HepG2 (cell line): ENCODE results near the gene TBX6. TPM values are rescaled to one million over a fixed set of nuclear protein-coding genes. Genes with fewer than 3 reads are reported as not detected.

ENCODE experiments used
- ASH2L ChIP-seq: fragments of 300-600, 200-600 bp; sonication (generic); IDR thresholded peaks from 2 replicates; pipeline ENCODE4 v1.7.0; 2017; ENCODE audit warnings: low read depth, mild to moderate bottlenecking, moderate library complexity, mixed read lengths, low read length; ENCODE audit not compliant: insufficient read length
- CC2D1A ChIP-seq: sonication (generic); formaldehyde crosslinking; IDR thresholded peaks from 2 replicates; pipeline ENCODE4 v1.8.1; 2023; ENCODE audit warnings: mild to moderate bottlenecking, missing genetic modification reagents
- CENPX ChIP-seq: sonication (generic); formaldehyde crosslinking; IDR thresholded peaks from 2 replicates; pipeline ENCODE4 v1.9.0; 2021; ENCODE audit warnings: mild to moderate bottlenecking, missing genetic modification reagents, moderate library complexity
- HOXA5 ChIP-seq: sonication (generic); formaldehyde crosslinking; IDR thresholded peaks from 2 replicates; pipeline ENCODE4 v1.4.0; 2020; ENCODE audit warnings: missing genetic modification reagents
- NR2F1 ChIP-seq, 2 experiments: fragments of 450-650 bp in 1 of 2; formaldehyde crosslinking in 1 of 2; IDR thresholded peaks; 2 replicates each; pipeline versions ENCODE4 v1.5.0 to v1.6.1; 2016 to 2020; ENCODE audit warnings: mild to moderate bottlenecking in 1 of 2, missing compliant biosample characterization in 1 of 2, missing genetic modification reagents in 1 of 2, moderate library complexity in 1 of 2
- PHB2 ChIP-seq: fragments of 450-650 bp; IDR thresholded peaks from 2 replicates; pipeline ENCODE4 v1.6.1; 2018; ENCODE audit not compliant: partially characterized antibody
- SMARCC2 ChIP-seq: fragments of 450-650 bp; IDR thresholded peaks from 2 replicates; pipeline ENCODE4 v1.6.1; 2017; ENCODE audit warnings: antibody characterized with exemption, mild to moderate bottlenecking
- SRSF9 ChIP-seq: fragments of 200-400 bp; formaldehyde crosslinking; IDR thresholded peaks from 2 replicates; pipeline ENCODE4 v1.6.1; 2018; ENCODE audit warnings: borderline replicate concordance, mild to moderate bottlenecking, low read depth, low read length; ENCODE audit not compliant: insufficient read depth, poor library complexity, severe bottlenecking
- ZKSCAN5 ChIP-seq: sonication (generic); formaldehyde crosslinking; IDR thresholded peaks from 2 replicates; pipeline ENCODE4 v1.5.1; 2020; ENCODE audit warnings: mild to moderate bottlenecking, missing genetic modification reagents
- ZNF30 ChIP-seq: sonication (generic); formaldehyde crosslinking; IDR thresholded peaks from 2 replicates; pipeline ENCODE4 v1.5.0; 2020; ENCODE audit warnings: mild to moderate bottlenecking, missing genetic modification reagents
- ZNF720 ChIP-seq: sonication (generic); formaldehyde crosslinking; IDR thresholded peaks from 2 replicates; pipeline ENCODE4 v1.4.0; 2020; ENCODE audit warnings: missing genetic modification reagents
- ZNF747 ChIP-seq: sonication (generic); formaldehyde crosslinking; IDR thresholded peaks from 2 replicates; pipeline ENCODE4 v1.8.1; 2023; ENCODE audit warnings: missing genetic modification reagents, mild to moderate bottlenecking, borderline replicate concordance
- ZNF75D ChIP-seq: sonication (generic); formaldehyde crosslinking; IDR thresholded peaks from 2 replicates; pipeline ENCODE4 v1.8.1; 2023; ENCODE audit warnings: missing genetic modification reagents, mild to moderate bottlenecking, borderline replicate concordance
- ZZZ3 ChIP-seq: sonication (generic); formaldehyde crosslinking; IDR thresholded peaks from 2 replicates; pipeline ENCODE4 v1.4.0; 2020; ENCODE audit warnings: missing genetic modification reagents, mild to moderate bottlenecking, borderline replicate concordance
- polyA plus RNA-seq, 8 experiments: library from polyadenylated mRNA; depleted of rRNA in 3 of 8; stranded (reverse) in 7 of 8; unstranded in 1 of 8; fragments of >200 nt; fragmentation: Illumina TruSeq in 4 of 8; extraction: Trizol in 4 of 8; gene quantifications; 2 replicates each; pipeline versions ENCODE4 v1.2.1 to v1.2.3, GENCODE V29; 2011 to 2016; ENCODE audit warnings: low read depth in 4 of 8, missing spikeins in 1 of 8, mixed read lengths in 1 of 8; ENCODE audit not compliant: insufficient read depth in 1 of 8
- total RNA-seq, 5 experiments: library from RNA; depleted of rRNA; stranded (reverse); fragments of >200 nt; fragmentation: Illumina TruSeq; extraction: Trizol; gene quantifications; 2 replicates each; pipeline ENCODE4 v1.2.3, GENCODE V29; 2016; ENCODE audit warnings: low read depth in 1 of 5
- TF ChIP-seq, protein P1 (sequence below): sonication (generic); formaldehyde crosslinking; IDR thresholded peaks from 2 replicates; pipeline ENCODE4 v1.4.0; 2020; ENCODE audit warnings: missing genetic modification reagents, borderline replicate concordance
- TF ChIP-seq, protein P2 (sequence below): conservative IDR thresholded peaks from 2 replicates; pipeline ENCODE4 v1.6.1; 2018; ENCODE audit warnings: missing genetic modification reagents
- TF ChIP-seq, protein P3 (sequence below): sonication (generic); formaldehyde crosslinking; IDR thresholded peaks from one replicate; pipeline ENCODE4 v1.5.1; 2020; ENCODE audit warnings: mild to moderate bottlenecking, missing genetic modification reagents; ENCODE audit errors: not compliant biosample characterization

TBX6 gene
- total and polyA plus RNA-seq, 2 of the 13 experiments (the other 11 are each of a cell fraction or from before 2014, with no cell fraction given): 0.24 to 0.42 TPM

DNA sequence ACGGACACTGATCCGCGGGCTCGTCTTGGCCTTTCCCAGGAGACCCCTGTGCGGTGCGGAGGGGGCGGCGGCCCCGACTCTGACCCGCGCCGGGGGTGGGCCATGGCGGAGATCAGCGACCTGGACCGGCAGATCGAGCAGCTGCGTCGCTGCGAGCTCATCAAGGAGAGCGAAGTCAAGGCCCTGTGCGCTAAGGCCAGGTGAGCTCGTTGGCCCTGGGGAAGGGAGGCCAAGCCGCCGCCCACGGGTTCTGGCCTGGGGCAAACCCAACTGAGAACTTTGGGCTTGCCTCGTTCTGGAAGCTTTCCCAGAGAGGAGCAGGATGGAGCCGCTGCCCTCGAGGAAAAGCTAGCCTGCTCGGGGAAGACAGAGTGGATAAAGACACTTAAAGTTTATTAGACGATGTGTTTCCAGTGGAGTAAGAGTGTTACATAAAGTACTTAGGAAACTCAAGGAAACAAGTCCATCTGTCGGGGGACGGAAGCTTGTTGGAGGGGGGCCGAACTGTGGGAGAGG, 15.4 kb downstream of the TBX6 start (continued):
- TF ChIP-seq SRSF9 (no peak), ASH2L (no peak), SMARCC2 (no peak), ZZZ3 (CRISPR knock-in tag) (no peak), CC2D1A (CRISPR knock-in tag) (no peak), ZKSCAN5 (CRISPR knock-in tag) (no peak), ZNF75D (CRISPR knock-in tag) (no peak), ZNF30 (CRISPR knock-in tag) (no peak), CENPX (CRISPR knock-in tag) (no peak), PHB2 (no peak), ZNF747 (CRISPR knock-in tag) (no peak), NR2F1 (CRISPR knock-in tag; IDR thresholded peaks at IDR 0.05) (no peak), ZNF720 (no peak), HOXA5 (0 out of 2 replicates have a peak, but pooled peaks have one; percentile 11)
- TF ChIP-seq, protein P1, sequence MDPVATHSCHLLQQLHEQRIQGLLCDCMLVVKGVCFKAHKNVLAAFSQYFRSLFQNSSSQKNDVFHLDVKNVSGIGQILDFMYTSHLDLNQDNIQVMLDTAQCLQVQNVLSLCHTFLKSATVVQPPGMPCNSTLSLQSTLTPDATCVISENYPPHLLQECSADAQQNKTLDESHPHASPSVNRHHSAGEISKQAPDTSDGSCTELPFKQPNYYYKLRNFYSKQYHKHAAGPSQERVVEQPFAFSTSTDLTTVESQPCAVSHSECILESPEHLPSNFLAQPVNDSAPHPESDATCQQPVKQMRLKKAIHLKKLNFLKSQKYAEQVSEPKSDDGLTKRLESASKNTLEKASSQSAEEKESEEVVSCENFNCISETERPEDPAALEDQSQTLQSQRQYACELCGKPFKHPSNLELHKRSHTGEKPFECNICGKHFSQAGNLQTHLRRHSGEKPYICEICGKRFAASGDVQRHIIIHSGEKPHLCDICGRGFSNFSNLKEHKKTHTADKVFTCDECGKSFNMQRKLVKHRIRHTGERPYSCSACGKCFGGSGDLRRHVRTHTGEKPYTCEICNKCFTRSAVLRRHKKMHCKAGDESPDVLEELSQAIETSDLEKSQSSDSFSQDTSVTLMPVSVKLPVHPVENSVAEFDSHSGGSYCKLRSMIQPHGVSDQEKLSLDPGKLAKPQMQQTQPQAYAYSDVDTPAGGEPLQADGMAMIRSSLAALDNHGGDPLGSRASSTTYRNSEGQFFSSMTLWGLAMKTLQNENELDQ (CRISPR knock-in tag): 0 out of 2 replicates have a peak, but pooled peaks have one; percentile 17
- TF ChIP-seq, protein P2, sequence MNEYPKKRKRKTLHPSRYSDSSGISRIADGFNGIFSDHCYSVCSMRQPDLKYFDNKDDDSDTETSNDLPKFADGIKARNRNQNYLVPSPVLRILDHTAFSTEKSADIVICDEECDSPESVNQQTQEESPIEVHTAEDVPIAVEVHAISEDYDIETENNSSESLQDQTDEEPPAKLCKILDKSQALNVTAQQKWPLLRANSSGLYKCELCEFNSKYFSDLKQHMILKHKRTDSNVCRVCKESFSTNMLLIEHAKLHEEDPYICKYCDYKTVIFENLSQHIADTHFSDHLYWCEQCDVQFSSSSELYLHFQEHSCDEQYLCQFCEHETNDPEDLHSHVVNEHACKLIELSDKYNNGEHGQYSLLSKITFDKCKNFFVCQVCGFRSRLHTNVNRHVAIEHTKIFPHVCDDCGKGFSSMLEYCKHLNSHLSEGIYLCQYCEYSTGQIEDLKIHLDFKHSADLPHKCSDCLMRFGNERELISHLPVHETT: no peak
- TF ChIP-seq, protein P3, sequence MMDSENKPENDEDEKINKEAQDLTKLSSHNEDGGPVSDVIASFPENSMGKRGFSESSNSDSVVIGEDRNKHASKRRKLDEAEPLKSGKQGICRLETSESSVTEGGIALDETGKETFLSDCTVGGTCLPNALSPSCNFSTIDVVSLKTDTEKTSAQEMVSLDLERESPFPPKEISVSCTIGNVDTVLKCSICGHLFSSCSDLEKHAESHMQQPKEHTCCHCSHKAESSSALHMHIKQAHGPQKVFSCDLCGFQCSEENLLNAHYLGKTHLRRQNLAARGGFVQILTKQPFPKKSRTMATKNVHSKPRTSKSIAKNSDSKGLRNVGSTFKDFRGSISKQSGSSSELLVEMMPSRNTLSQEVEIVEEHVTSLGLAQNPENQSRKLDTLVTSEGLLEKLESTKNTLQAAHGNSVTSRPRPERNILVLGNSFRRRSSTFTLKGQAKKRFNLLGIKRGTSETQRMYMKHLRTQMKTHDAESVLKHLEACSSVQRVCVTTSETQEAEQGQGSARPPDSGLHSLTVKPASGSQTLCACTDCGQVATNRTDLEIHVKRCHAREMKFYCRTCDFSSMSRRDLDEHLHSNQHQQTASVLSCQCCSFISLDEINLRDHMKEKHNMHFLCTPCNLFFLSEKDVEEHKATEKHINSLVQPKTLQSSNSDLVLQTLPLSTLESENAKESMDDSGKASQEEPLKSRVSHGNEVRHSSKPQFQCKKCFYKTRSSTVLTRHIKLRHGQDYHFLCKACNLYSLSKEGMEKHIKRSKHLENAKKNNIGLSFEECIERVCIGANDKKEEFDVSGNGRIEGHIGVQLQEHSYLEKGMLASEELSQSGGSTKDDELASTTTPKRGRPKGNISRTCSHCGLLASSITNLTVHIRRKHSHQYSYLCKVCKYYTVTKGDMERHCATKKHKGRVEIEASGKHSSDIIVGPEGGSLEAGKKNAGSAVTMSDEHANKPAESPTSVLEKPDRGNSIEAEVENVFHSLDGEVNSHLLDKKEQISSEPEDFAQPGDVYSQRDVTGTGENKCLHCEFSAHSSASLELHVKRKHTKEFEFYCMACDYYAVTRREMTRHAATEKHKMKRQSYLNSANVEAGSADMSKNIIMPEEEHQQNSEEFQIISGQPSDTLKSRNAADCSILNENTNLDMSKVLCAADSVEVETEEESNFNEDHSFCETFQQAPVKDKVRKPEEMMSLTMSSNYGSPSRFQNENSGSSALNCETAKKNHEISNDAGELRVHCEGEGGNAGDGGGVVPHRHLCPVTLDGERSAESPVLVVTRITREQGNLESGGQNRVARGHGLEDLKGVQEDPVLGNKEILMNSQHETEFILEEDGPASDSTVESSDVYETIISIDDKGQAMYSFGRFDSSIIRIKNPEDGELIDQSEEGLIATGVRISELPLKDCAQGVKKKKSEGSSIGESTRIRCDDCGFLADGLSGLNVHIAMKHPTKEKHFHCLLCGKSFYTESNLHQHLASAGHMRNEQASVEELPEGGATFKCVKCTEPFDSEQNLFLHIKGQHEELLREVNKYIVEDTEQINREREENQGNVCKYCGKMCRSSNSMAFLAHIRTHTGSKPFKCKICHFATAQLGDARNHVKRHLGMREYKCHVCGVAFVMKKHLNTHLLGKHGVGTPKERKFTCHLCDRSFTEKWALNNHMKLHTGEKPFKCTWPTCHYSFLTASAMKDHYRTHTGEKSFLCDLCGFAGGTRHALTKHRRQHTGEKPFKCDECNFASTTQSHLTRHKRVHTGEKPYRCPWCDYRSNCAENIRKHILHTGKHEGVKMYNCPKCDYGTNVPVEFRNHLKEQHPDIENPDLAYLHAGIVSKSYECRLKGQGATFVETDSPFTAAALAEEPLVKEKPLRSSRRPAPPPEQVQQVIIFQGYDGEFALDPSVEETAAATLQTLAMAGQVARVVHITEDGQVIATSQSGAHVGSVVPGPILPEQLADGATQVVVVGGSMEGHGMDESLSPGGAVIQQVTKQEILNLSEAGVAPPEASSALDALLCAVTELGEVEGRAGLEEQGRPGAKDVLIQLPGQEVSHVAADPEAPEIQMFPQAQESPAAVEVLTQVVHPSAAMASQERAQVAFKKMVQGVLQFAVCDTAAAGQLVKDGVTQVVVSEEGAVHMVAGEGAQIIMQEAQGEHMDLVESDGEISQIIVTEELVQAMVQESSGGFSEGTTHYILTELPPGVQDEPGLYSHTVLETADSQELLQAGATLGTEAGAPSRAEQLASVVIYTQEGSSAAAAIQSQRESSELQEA (CRISPR knock-in tag): no peak
